Measurements from ENCODE around the gene CNDP1.

The CNDP1 gene

GRCh38 chr18:74617486-74617885 is 83.2 kb downstream of the CNDP1 start:
- peaks cover 13% of the 10 kb centered on the region for H3K4me1 Mint-ChIP-seq (ENCODE audit: low read depth)
- H3K9me3 Mint-ChIP-seq = no peaks in the 10 kb centered on the region
- no peak overlapping the region for H3K27ac Mint-ChIP-seq
- H3K36me3 Mint-ChIP-seq (ENCODE audit: low read depth) = peaks cover 4% of the 10 kb centered on the region
- H3K4me3 Mint-ChIP-seq = no peak overlapping the region
- no peak for DNase-seq
- H3K27me3 Mint-ChIP-seq = no peaks in the 10 kb centered on the region

GRCh38 chr18:74622072-74622471 is 87.8 kb downstream of the CNDP1 start:
- H3K4me1 Mint-ChIP-seq (ENCODE audit: low read depth) = peaks cover 19% of the 10 kb centered on the region
- no peaks in the 10 kb centered on the region for H3K36me3 Mint-ChIP-seq (ENCODE audit: low read depth)
- DNase-seq = no peak
- no peak overlapping the region for H3K27ac Mint-ChIP-seq
- H3K9me3 Mint-ChIP-seq = no peaks in the 10 kb centered on the region
- H3K4me3 Mint-ChIP-seq = no peak overlapping the region
- H3K27me3 Mint-ChIP-seq = no peaks in the 10 kb centered on the region

- no peak for DNase-seq
- no peak overlapping the region for H3K27ac Mint-ChIP-seq
- no peaks in the 10 kb centered on the region for H3K27me3 Mint-ChIP-seq
- H3K36me3 Mint-ChIP-seq (ENCODE audit: low read depth) = no peaks in the 10 kb centered on the region
- H3K4me3 Mint-ChIP-seq = no peak overlapping the region
- no peaks in the 10 kb centered on the region for H3K9me3 Mint-ChIP-seq
- peaks cover 24% of the 10 kb centered on the region for H3K4me1 Mint-ChIP-seq (ENCODE audit: low read depth)
Measured at GRCh38 chr18:74623047-74623816, 88.9 kb downstream of the CNDP1 start.

GRCh38 chr18:74624466-74624865 is 90.2 kb downstream of the CNDP1 start:
- Mint-ChIP-seq H3K4me1 (ENCODE audit: low read depth) (peaks cover 29% of the 10 kb centered on the region), H3K4me3 (no peak overlapping the region), H3K27ac (no peak overlapping the region), H3K36me3 (ENCODE audit: low read depth) (no peaks in the 10 kb centered on the region), H3K9me3 (no peaks in the 10 kb centered on the region), H3K27me3 (no peaks in the 10 kb centered on the region)
- no peak for DNase-seq

GRCh38 chr18:74625157-74625556 is 90.9 kb downstream of the CNDP1 start:
- Mint-ChIP-seq H3K27me3 (no peaks in the 10 kb centered on the region), H3K27ac (no peak overlapping the region), H3K4me3 (no peak overlapping the region), H3K4me1 (ENCODE audit: low read depth) (peaks cover 29% of the 10 kb centered on the region), H3K36me3 (ENCODE audit: low read depth) (no peaks in the 10 kb centered on the region), H3K9me3 (no peaks in the 10 kb centered on the region)
- no peak for DNase-seq

GRCh38 chr18:74626049-74626874 is 92.0 kb downstream of the CNDP1 start:
- Mint-ChIP-seq H3K4me1 (ENCODE audit: low read depth) (peaks cover 39% of the 10 kb centered on the region), H3K27ac (no peak overlapping the region), H3K36me3 (ENCODE audit: low read depth) (peaks cover 5% of the 10 kb centered on the region), H3K27me3 (no peaks in the 10 kb centered on the region), H3K4me3 (no peak overlapping the region), H3K9me3 (no peaks in the 10 kb centered on the region)
- no peak for DNase-seq

GRCh38 chr18:74630804-74631203 is 96.5 kb downstream of the CNDP1 start:
- DNase-seq = no peak
- Mint-ChIP-seq H3K9me3 (no peaks in the 10 kb centered on the region), H3K27me3 (no peaks in the 10 kb centered on the region), H3K4me3 (peak overlapping the region; percentile 36), H3K27ac (peak overlapping the region; percentile 91), H3K36me3 (ENCODE audit: low read depth) (peaks cover 50% of the 10 kb centered on the region), H3K4me1 (ENCODE audit: low read depth) (peaks cover 63% of the 10 kb centered on the region)

GRCh38 chr18:74631212-74631611 is 96.9 kb downstream of the CNDP1 start:
- Mint-ChIP-seq H3K9me3 (no peaks in the 10 kb centered on the region), H3K27me3 (no peaks in the 10 kb centered on the region), H3K4me3 (peak overlapping the region; percentile 62), H3K4me1 (ENCODE audit: low read depth) (peaks cover 60% of the 10 kb centered on the region), H3K36me3 (ENCODE audit: low read depth) (peaks cover 54% of the 10 kb centered on the region), H3K27ac (peak overlapping the region; percentile 91)
- DNase-seq = no peak

- H3K27me3 Mint-ChIP-seq = no peaks in the 10 kb centered on the region
- peaks cover 56% of the 10 kb centered on the region for H3K4me1 Mint-ChIP-seq (ENCODE audit: low read depth)
- H3K27ac Mint-ChIP-seq = peak overlapping the region; percentile 91
- peaks cover 57% of the 10 kb centered on the region for H3K36me3 Mint-ChIP-seq (ENCODE audit: low read depth)
- no peak for DNase-seq
- H3K9me3 Mint-ChIP-seq = no peaks in the 10 kb centered on the region
- peak overlapping the region; percentile 62 for H3K4me3 Mint-ChIP-seq
Measured at GRCh38 chr18:74631623-74632350, 97.5 kb downstream of the CNDP1 start.

GRCh38 chr18:74632351-74632679 is 98.0 kb downstream of the CNDP1 start:
- Mint-ChIP-seq H3K27ac (peak overlapping the region; percentile 91), H3K36me3 (ENCODE audit: low read depth) (peaks cover 57% of the 10 kb centered on the region), H3K4me1 (ENCODE audit: low read depth) (peaks cover 51% of the 10 kb centered on the region), H3K27me3 (no peaks in the 10 kb centered on the region), H3K9me3 (no peaks in the 10 kb centered on the region), H3K4me3 (peak overlapping the region; percentile 62)
- no peak for DNase-seq

- Mint-ChIP-seq H3K4me1 (ENCODE audit: low read depth) (peaks cover 48% of the 10 kb centered on the region), H3K27ac (peak overlapping the region; percentile 91), H3K36me3 (ENCODE audit: low read depth) (peaks cover 59% of the 10 kb centered on the region), H3K9me3 (no peaks in the 10 kb centered on the region), H3K27me3 (no peaks in the 10 kb centered on the region), H3K4me3 (no peak overlapping the region)
- no peak for DNase-seq
Measured at GRCh38 chr18:74632856-74633255, 98.6 kb downstream of the CNDP1 start.

GRCh38 chr18:74633652-74634352 is 99.5 kb downstream of the CNDP1 start:
- no peak for DNase-seq
- Mint-ChIP-seq H3K9me3 (no peaks in the 10 kb centered on the region), H3K4me1 (ENCODE audit: low read depth) (peaks cover 46% of the 10 kb centered on the region), H3K4me3 (no peak overlapping the region), H3K36me3 (ENCODE audit: low read depth) (peaks cover 67% of the 10 kb centered on the region), H3K27ac (peak overlapping the region; percentile 64), H3K27me3 (no peaks in the 10 kb centered on the region)

GRCh38 chr18:74635224-74635975 is 101.1 kb downstream of the CNDP1 start:
- no peaks in the 10 kb centered on the region for H3K9me3 Mint-ChIP-seq
- H3K36me3 Mint-ChIP-seq (ENCODE audit: low read depth) = peaks cover 72% of the 10 kb centered on the region
- DNase-seq = no peak
- H3K27me3 Mint-ChIP-seq = no peaks in the 10 kb centered on the region
- no peak overlapping the region for H3K4me3 Mint-ChIP-seq
- H3K27ac Mint-ChIP-seq = no peak overlapping the region
- peaks cover 41% of the 10 kb centered on the region for H3K4me1 Mint-ChIP-seq (ENCODE audit: low read depth)

Measured in activated T-cell treated with anti-CD3 and anti-CD28 coated beads, Interleukin-2, amount 50 U/mL, for 24 hours (primary cell).